Neural cell (in vitro differentiated cells): ENCODE data around the gene GTF2A1. TPM values are rescaled to one million over a fixed set of nuclear protein-coding genes. Genes with fewer than 3 reads are reported as not detected.

Experiments
- H2AFZ ChIP-seq: fragments of 200-600, 300-800 bp; sonication (generic), shearing (Covaris generic); 2 replicates; pipeline ENCODE4 v1.6.0; 2014; ENCODE audit warnings: low read depth, mild to moderate bottlenecking, antibody characterized with exemption, low read length, moderate library complexity
- H3F3A ChIP-seq: fragments of 200-600 bp; shearing (Covaris generic); 2 replicates; pipeline ENCODE4 v1.6.1; 2016; ENCODE audit warnings: mild to moderate bottlenecking, moderate library complexity, mixed read lengths, antibody characterized with exemption, low read length; ENCODE audit not compliant: insufficient read depth, poor library complexity, severe bottlenecking
- H3K27ac ChIP-seq: fragments of 200-600, 300-800 bp; sonication (generic), shearing (Covaris generic); 2 replicates; pipeline ENCODE4 v1.5.1; 2014; ENCODE audit warnings: mild to moderate bottlenecking, low read length, moderate library complexity
- H3K27me3 ChIP-seq: fragments of 300-800, 200-600 bp; sonication (generic), shearing (Covaris generic); 2 replicates; pipeline ENCODE4 v1.6.0; 2014; ENCODE audit warnings: mild to moderate bottlenecking, low read depth, low read length, moderate library complexity; ENCODE audit not compliant: insufficient read depth
- H3K36me3 ChIP-seq: fragments of 300-800, 200-600 bp; sonication (generic), shearing (Covaris generic); 2 replicates; pipeline ENCODE4 v1.5.1; 2014; ENCODE audit warnings: mild to moderate bottlenecking, antibody characterized with exemption, low read length, moderate library complexity; ENCODE audit not compliant: insufficient read depth
- H3K4me2 ChIP-seq: fragments of 300-800, 200-600 bp; sonication (generic), shearing (Covaris generic); 2 replicates; pipeline ENCODE4 v1.6.0; 2014; ENCODE audit warnings: mild to moderate bottlenecking, low read length
- H3K4me3 ChIP-seq: fragments of 300-800, 200-600 bp; sonication (generic), shearing (Covaris generic); 2 replicates; pipeline ENCODE4 v1.5.1; 2014; ENCODE audit warnings: mild to moderate bottlenecking, low read length, moderate library complexity
- H3K79me2 ChIP-seq: fragments of 200-600 bp; shearing (Covaris generic); replicated peaks from 2 replicates; pipeline ENCODE4 v1.6.0; 2014; ENCODE audit warnings: mild to moderate bottlenecking, low read length, moderate library complexity; ENCODE audit not compliant: insufficient read depth
- H3K9ac ChIP-seq: fragments of 300-800, 200-600 bp; sonication (generic), shearing (Covaris generic); 2 replicates; pipeline ENCODE4 v1.6.1; 2016; ENCODE audit warnings: mild to moderate bottlenecking, low read length, mixed read lengths
- H3K9me2 ChIP-seq: fragments of 200-600 bp; shearing (Covaris generic); 2 replicates; pipeline ENCODE4 v1.6.1; 2016; ENCODE audit warnings: mild to moderate bottlenecking, low read length, mixed read lengths; ENCODE audit not compliant: insufficient read depth
- H3K9me3 ChIP-seq: fragments of 200-600, 300-800 bp; sonication (generic), shearing (Covaris generic); 2 replicates; pipeline ENCODE4 v1.6.1; 2016; ENCODE audit warnings: mild to moderate bottlenecking, mixed run types, low read length, moderate library complexity, mixed read lengths
- H4K20me1 ChIP-seq: fragments of 200-600 bp; shearing (Covaris generic); 2 replicates; pipeline ENCODE4 v1.6.1; 2016; ENCODE audit warnings: mild to moderate bottlenecking, mixed run types; ENCODE audit not compliant: insufficient read depth
- EP300 ChIP-seq: fragments of 450-650 bp; conservative IDR thresholded peaks from 2 replicates; pipeline ENCODE4 v1.6.1; 2014; ENCODE audit warnings: antibody characterized with exemption, mild to moderate bottlenecking, moderate library complexity; ENCODE audit not compliant: poor library complexity, severe bottlenecking
- EZH2 ChIP-seq: fragments of 200-600, 300-800 bp; shearing (Covaris generic), sonication (generic); IDR thresholded peaks from 2 replicates; pipeline ENCODE4 v1.6.1; 2014; ENCODE audit warnings: antibody characterized with exemption, low read length, borderline replicate concordance, mild to moderate bottlenecking; ENCODE audit not compliant: insufficient read depth, poor library complexity, severe bottlenecking
- MXI1 ChIP-seq: fragments of 450-650 bp; conservative IDR thresholded peaks from 2 replicates; pipeline ENCODE4 v1.6.1; 2014; ENCODE audit warnings: antibody characterized with exemption, mild to moderate bottlenecking; ENCODE audit not compliant: poor library complexity, severe bottlenecking
- POLR2AphosphoS5 ChIP-seq: IDR thresholded peaks from 2 replicates; pipeline ENCODE4 v1.6.1; 2012
- RAD21 ChIP-seq: fragments of 450-650 bp; conservative IDR thresholded peaks from 2 replicates; pipeline ENCODE4 v1.6.1; 2014; ENCODE audit warnings: antibody characterized with exemption, mild to moderate bottlenecking, moderate library complexity
- SMC3 ChIP-seq: fragments of 450-650 bp; conservative IDR thresholded peaks from 2 replicates; pipeline ENCODE4 v1.6.1; 2014; ENCODE audit warnings: antibody characterized with exemption, mild to moderate bottlenecking, moderate library complexity; ENCODE audit not compliant: poor library complexity
- TAF1 ChIP-seq: IDR thresholded peaks from 2 replicates; pipeline ENCODE4 v1.6.1; 2012; ENCODE audit warnings: low read depth
- polyA plus RNA-seq: library from polyadenylated mRNA; depleted of rRNA; stranded (reverse); fragments of >200 nt; gene quantifications from 2 replicates; pipeline ENCODE4 v1.2.3, GENCODE V29; 2014
- TF ChIP-seq, protein P1 (sequence below): fragments of 450-650 bp; IDR thresholded peaks from 2 replicates; pipeline ENCODE4 v1.5.1; 2014; ENCODE audit warnings: antibody characterized with exemption, mild to moderate bottlenecking, moderate library complexity; ENCODE audit not compliant: poor library complexity, severe bottlenecking
- TF ChIP-seq, protein P2 (sequence below): IDR thresholded peaks from 2 replicates; pipeline ENCODE4 v1.6.1; 2012; ENCODE audit warnings: borderline replicate concordance

GTF2A1 gene
- polyA plus RNA-seq, 1 donor from 2014 or later = 37.3 TPM

DNA sequence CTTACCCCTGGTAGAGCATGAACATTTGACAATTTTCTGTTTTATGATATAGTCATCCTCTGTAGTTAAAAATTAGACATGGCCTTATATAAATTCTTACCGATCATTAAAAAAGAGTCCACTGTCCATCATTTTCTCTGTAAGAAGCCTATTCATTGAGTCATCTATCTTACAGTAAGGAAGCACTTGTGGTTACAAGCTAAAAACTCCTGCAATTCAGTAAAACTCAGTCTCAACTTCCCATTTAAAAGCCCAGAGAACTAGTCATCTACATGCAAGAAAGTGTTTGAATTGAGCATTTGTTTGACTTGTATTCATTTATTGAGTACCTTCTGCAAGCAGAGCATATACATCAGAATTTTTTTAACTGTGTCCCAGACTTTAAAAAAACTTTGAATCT is 63.3 kb downstream of the GTF2A1 start:
- H3K9ac ChIP-seq = no peak overlapping the region
- no peak for TF ChIP-seq TAF1
- no peak for TF ChIP-seq EP300

DNA sequence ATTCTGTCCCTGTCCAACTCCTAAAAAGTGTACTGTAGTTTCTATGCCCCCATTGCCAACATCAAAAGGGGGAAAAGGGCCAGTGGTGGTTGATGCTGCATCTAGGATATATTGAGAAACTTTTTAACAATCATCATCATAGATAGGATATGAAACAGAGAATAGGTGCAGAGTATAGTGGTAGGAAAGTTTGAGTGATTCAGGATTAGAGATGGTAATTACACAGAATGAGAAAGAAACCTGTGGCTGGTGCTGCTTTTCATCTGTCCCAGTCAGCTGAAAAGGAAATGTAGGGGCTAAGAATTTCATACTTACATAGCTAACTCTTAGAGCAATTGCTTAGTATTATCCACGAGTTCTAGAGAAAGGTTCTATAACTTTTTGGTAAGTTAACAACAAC is 67.6 kb downstream of the GTF2A1 start:
- no peak overlapping the region for H3K4me3 ChIP-seq
- H3K9ac ChIP-seq = no peak overlapping the region
- no peaks in the 10 kb centered on the region for H4K20me1 ChIP-seq
- no peaks in the 10 kb centered on the region for H3K27me3 ChIP-seq
- no peaks in the 10 kb centered on the region for H3K36me3 ChIP-seq
- H3K79me2 ChIP-seq = no peaks in the 10 kb centered on the region
- no peak overlapping the region for H2AFZ ChIP-seq
- H3K9me2 ChIP-seq = no peaks in the 10 kb centered on the region
- no peaks in the 10 kb centered on the region for H3F3A ChIP-seq
- no peak overlapping the region for H3K27ac ChIP-seq
- H3K9me3 ChIP-seq = no peaks in the 10 kb centered on the region
- TF ChIP-seq TAF1 (no peak), POLR2AphosphoS5 (no peak), EP300 (no peak), MXI1 (no peak), RAD21 (no peak), EZH2 (no peak), SMC3 (no peak)
- TF ChIP-seq, protein P1, sequence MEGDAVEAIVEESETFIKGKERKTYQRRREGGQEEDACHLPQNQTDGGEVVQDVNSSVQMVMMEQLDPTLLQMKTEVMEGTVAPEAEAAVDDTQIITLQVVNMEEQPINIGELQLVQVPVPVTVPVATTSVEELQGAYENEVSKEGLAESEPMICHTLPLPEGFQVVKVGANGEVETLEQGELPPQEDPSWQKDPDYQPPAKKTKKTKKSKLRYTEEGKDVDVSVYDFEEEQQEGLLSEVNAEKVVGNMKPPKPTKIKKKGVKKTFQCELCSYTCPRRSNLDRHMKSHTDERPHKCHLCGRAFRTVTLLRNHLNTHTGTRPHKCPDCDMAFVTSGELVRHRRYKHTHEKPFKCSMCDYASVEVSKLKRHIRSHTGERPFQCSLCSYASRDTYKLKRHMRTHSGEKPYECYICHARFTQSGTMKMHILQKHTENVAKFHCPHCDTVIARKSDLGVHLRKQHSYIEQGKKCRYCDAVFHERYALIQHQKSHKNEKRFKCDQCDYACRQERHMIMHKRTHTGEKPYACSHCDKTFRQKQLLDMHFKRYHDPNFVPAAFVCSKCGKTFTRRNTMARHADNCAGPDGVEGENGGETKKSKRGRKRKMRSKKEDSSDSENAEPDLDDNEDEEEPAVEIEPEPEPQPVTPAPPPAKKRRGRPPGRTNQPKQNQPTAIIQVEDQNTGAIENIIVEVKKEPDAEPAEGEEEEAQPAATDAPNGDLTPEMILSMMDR = no peak
- TF ChIP-seq, protein P2, sequence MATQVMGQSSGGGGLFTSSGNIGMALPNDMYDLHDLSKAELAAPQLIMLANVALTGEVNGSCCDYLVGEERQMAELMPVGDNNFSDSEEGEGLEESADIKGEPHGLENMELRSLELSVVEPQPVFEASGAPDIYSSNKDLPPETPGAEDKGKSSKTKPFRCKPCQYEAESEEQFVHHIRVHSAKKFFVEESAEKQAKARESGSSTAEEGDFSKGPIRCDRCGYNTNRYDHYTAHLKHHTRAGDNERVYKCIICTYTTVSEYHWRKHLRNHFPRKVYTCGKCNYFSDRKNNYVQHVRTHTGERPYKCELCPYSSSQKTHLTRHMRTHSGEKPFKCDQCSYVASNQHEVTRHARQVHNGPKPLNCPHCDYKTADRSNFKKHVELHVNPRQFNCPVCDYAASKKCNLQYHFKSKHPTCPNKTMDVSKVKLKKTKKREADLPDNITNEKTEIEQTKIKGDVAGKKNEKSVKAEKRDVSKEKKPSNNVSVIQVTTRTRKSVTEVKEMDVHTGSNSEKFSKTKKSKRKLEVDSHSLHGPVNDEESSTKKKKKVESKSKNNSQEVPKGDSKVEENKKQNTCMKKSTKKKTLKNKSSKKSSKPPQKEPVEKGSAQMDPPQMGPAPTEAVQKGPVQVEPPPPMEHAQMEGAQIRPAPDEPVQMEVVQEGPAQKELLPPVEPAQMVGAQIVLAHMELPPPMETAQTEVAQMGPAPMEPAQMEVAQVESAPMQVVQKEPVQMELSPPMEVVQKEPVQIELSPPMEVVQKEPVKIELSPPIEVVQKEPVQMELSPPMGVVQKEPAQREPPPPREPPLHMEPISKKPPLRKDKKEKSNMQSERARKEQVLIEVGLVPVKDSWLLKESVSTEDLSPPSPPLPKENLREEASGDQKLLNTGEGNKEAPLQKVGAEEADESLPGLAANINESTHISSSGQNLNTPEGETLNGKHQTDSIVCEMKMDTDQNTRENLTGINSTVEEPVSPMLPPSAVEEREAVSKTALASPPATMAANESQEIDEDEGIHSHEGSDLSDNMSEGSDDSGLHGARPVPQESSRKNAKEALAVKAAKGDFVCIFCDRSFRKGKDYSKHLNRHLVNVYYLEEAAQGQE = no peak
- no peak overlapping the region for H3K4me2 ChIP-seq

More for the DNA sequence above, 63.3 kb downstream of the GTF2A1 start:
- Histone ChIP-seq H2AFZ (no peak overlapping the region), H3K27ac (no peak overlapping the region), H3F3A (no peaks in the 10 kb centered on the region), H3K4me2 (no peak overlapping the region), H3K4me3 (no peak overlapping the region), H3K9me2 (no peaks in the 10 kb centered on the region), H3K9me3 (no peaks in the 10 kb centered on the region), H3K36me3 (no peaks in the 10 kb centered on the region), H3K79me2 (no peaks in the 10 kb centered on the region), H3K27me3 (no peaks in the 10 kb centered on the region), H4K20me1 (no peaks in the 10 kb centered on the region)

DNA sequence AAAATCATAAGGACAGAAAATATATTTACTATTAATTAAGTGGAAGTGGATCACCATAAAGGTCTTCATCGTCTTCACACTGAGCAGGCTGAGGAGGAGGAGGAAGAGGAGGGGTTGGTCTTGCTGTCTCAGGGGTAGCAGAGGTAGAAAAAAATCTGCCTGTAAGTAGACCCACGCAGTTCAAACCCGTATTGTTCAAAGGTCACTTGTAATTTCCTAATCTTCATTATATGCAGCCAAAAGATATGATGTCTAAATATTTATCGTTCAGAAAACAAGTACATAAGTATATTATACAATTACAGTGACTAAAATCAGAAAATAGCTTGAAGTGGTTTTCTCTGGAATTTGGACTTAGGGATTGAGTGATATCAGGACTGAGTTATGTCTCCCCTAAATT is 72.1 kb downstream of the GTF2A1 start:
- no peak overlapping the region for H3K4me2 ChIP-seq
- no peak overlapping the region for H3K9ac ChIP-seq
- H2AFZ ChIP-seq = no peak overlapping the region
- H3K9me2 ChIP-seq = no peaks in the 10 kb centered on the region
- no peak overlapping the region for H3K4me3 ChIP-seq
- TF ChIP-seq TAF1 (no peak), SMC3 (no peak), RAD21 (no peak)
- TF ChIP-seq, protein P2 = no peak
- H3K36me3 ChIP-seq = no peaks in the 10 kb centered on the region
- H3K9me3 ChIP-seq = no peaks in the 10 kb centered on the region
- H3K27me3 ChIP-seq = no peaks in the 10 kb centered on the region
- no peaks in the 10 kb centered on the region for H3F3A ChIP-seq
- H3K79me2 ChIP-seq = no peaks in the 10 kb centered on the region
- H4K20me1 ChIP-seq = no peaks in the 10 kb centered on the region
- H3K27ac ChIP-seq = no peak overlapping the region
